ENCODE data around the gene ELMO2. TPM values are rescaled to one million over a fixed set of nuclear protein-coding genes. Genes with fewer than 3 reads are reported as not detected.

ELMO2 gene
- total RNA-seq, 1 experiment from 2014 or later, result 28.4 TPM

- Mint-ChIP-seq H3K9me3 (no peaks in the 10 kb centered on the region), H3K4me1 (peaks cover 36% of the 10 kb centered on the region), H3K36me3 (no peaks in the 10 kb centered on the region), H3K27ac (no peak overlapping the region), H3K4me3 (no peak overlapping the region), H3K27me3 (ENCODE audit: low read depth) (peaks cover 7% of the 10 kb centered on the region)
- ChIA-PET POLR2A (no interaction called here), CTCF (interaction anchor here (0.9 to 6.0 kb wide), 8 partner anchors 10 to 205 kb away, joined by 3 to 43 read pairs (median 5); partner anchors contain the start of gene CDH22)
- ATAC-seq (no peak), DNase-seq (ENCODE audit: low spot score) (no peak)
- TF ChIP-seq MAX (CRISPR knock-in tag; IDR thresholded peaks at IDR 0.05) (no peak), TP53 (CRISPR knock-in tag; IDR thresholded peaks at IDR 0.05) (no peak), ZNF512 (CRISPR knock-in tag; IDR thresholded peaks at IDR 0.05; ENCODE audit: borderline replicate concordance) (no peak), IRF1 (CRISPR knock-in tag; IDR thresholded peaks at IDR 0.05) (no peak), NR2C2 (CRISPR knock-in tag; IDR thresholded peaks at IDR 0.05) (no peak), KAT7 (CRISPR knock-in tag; IDR thresholded peaks at IDR 0.05; ENCODE audit: borderline replicate concordance) (no peak), ATF3 (CRISPR knock-in tag; conservative IDR thresholded peaks at IDR 0.05) (no peak), STAT6 (CRISPR knock-in tag; conservative IDR thresholded peaks at IDR 0.05; ENCODE audit: low read depth) (no peak), TEAD1 (CRISPR knock-in tag; IDR thresholded peaks at IDR 0.05) (no peak)
These were observed 73.0 kb downstream of the ELMO2 start for GRCh38 chr20:46333161-46333991.

GRCh38 chr20:46332373-46333160, 73.8 kb downstream of the ELMO2 start:
- H3K27me3 Mint-ChIP-seq (ENCODE audit: low read depth), result peaks cover 7% of the 10 kb centered on the region
- no peak overlapping the region for H3K27ac Mint-ChIP-seq
- ATAC-seq (peak; percentile 17), DNase-seq (ENCODE audit: low spot score) (no peak)
- no peaks in the 10 kb centered on the region for H3K9me3 Mint-ChIP-seq
- H3K4me3 Mint-ChIP-seq, result no peak overlapping the region
- ChIA-PET POLR2A (no interaction called here), CTCF (interaction anchor here (0.6 to 6.0 kb wide), 10 partner anchors 13 to 1096 kb away, joined by 3 to 43 read pairs (median 4); partner anchors contain the start of gene CDH22)
- H3K36me3 Mint-ChIP-seq, result no peaks in the 10 kb centered on the region
- H3K4me1 Mint-ChIP-seq, result peaks cover 36% of the 10 kb centered on the region
- TF ChIP-seq ZNF138 (CRISPR knock-in tag; conservative IDR thresholded peaks at IDR 0.05) (no peak), E2F4 (CRISPR knock-in tag; IDR thresholded peaks at IDR 0.05; ENCODE audit: borderline replicate concordance, low read depth) (no peak), SMAD3 (CRISPR knock-in tag; IDR thresholded peaks at IDR 0.05; ENCODE audit: borderline replicate concordance) (no peak), ERG (CRISPR knock-in tag; IDR thresholded peaks at IDR 0.05) (no peak), ATF2 (CRISPR knock-in tag; IDR thresholded peaks at IDR 0.05; ENCODE audit: borderline replicate concordance, low read depth) (no peak), ZNF121 (CRISPR knock-in tag; IDR thresholded peaks at IDR 0.05) (no peak), HMGA2 (CRISPR knock-in tag; IDR thresholded peaks at IDR 0.05) (no peak), RELA (CRISPR knock-in tag; IDR thresholded peaks at IDR 0.05; ENCODE audit: borderline replicate concordance) (no peak), ZNF512 (CRISPR knock-in tag; IDR thresholded peaks at IDR 0.05; ENCODE audit: borderline replicate concordance) (no peak)
